A673 (cell line): ENCODE measurements around the gene TRIM37. TPM values are rescaled to one million over a fixed set of nuclear protein-coding genes. Genes with fewer than 3 reads are reported as not detected.

Experiments
- BruUV-seq: library from RNA; stranded (reverse); fragments of 400-500 nt; replicated peaks from 2 replicates; lab custom pipeline; 2021; lab: Mats Ljungman, UMichigan
- CTCF ChIA-PET: fragments of 300-600 bp; sonication (Branson Sonifier 250); formaldehyde crosslinking; loops from one replicate; lab custom pipeline; 2022; ENCODE audit warnings: antibody characterized with exemption; lab: Charles Lee
- POLR2A ChIA-PET: fragments of 300-600 bp; sonication (Branson Sonifier 250); formaldehyde crosslinking; loops from one replicate; lab custom pipeline; 2022; ENCODE audit warnings: antibody characterized with exemption; ENCODE audit not compliant: low non-redundant PET; lab: Charles Lee
- DNase-seq: peaks from one replicate; pipeline ENCODE4 v3.0.0-alpha.2; 2015; ENCODE audit warnings: low spot score
- H3K27ac ChIP-seq: fragments of 200-600 bp; sonication (generic); 2 replicates; pipeline ENCODE4 v1.5.1; 2016; ENCODE audit warnings: mixed run types, low read depth, mild to moderate bottlenecking, mixed read lengths, antibody characterized with exemption, low read length; ENCODE audit not compliant: poor library complexity, severe bottlenecking
- H3K27me3 ChIP-seq: fragments of 200-600 bp; sonication (generic); replicated peaks from 2 replicates; pipeline ENCODE4 v1.6.1; 2017; ENCODE audit warnings: mixed run types, low read depth, mild to moderate bottlenecking, mixed read lengths, antibody characterized with exemption, low read length; ENCODE audit not compliant: insufficient read depth, poor library complexity
- H3K36me3 ChIP-seq: fragments of 200-600 bp; sonication (generic); 2 replicates; pipeline ENCODE4 v1.6.1; 2016; ENCODE audit warnings: mixed run types, mild to moderate bottlenecking, mixed read lengths, antibody characterized with exemption, low read length; ENCODE audit not compliant: insufficient read depth, poor library complexity, severe bottlenecking
- H3K4me1 ChIP-seq: fragments of 200-600 bp; sonication (generic); 2 replicates; pipeline ENCODE4 v1.6.1; 2017; ENCODE audit warnings: mixed run types, mild to moderate bottlenecking, mixed read lengths, antibody characterized with exemption, low read length; ENCODE audit not compliant: insufficient read depth, poor library complexity, severe bottlenecking
- H3K4me3 ChIP-seq: fragments of 200-600 bp; sonication (generic); 2 replicates; pipeline ENCODE4 v1.5.1; 2016; ENCODE audit warnings: low read depth, mixed run types, mild to moderate bottlenecking, mixed read lengths, low read length; ENCODE audit not compliant: poor library complexity, severe bottlenecking
- H3K9me3 ChIP-seq: fragments of 200-600 bp; sonication (generic); 2 replicates; pipeline ENCODE4 v1.6.1; 2016; ENCODE audit warnings: mixed run types, low read depth, mild to moderate bottlenecking, mixed read lengths, antibody characterized with exemption, low read length; ENCODE audit not compliant: poor library complexity, severe bottlenecking
- CTCF ChIP-seq: fragments of 300-800, 200-600 bp; sonication (generic); conservative IDR thresholded peaks from 2 replicates; pipeline ENCODE4 v1.5.1; 2017; ENCODE audit warnings: low read depth, mild to moderate bottlenecking, antibody characterized with exemption, low read length, moderate library complexity, mixed read lengths
- EZH2 ChIP-seq: fragments of 200-600 bp; sonication (generic); IDR thresholded peaks from 2 replicates; pipeline ENCODE4 v1.6.1; 2017; ENCODE audit warnings: borderline replicate concordance, low read depth, mild to moderate bottlenecking, mixed read lengths, antibody characterized with exemption, low read length; ENCODE audit not compliant: poor library complexity, severe bottlenecking
- intact Hi-C: fragments of 100-400 bp; cut with micrococcal nuclease; formaldehyde crosslinking; loops from one replicate; pipeline ENCODE4 v1.10.0; 2022; ENCODE audit not compliant: unreplicated experiment
- total RNA-seq: library from RNA; stranded (reverse); gene quantifications from 2 replicates; pipeline ENCODE4 v1.2.3, GENCODE V29; 2021

The TRIM37 gene
- total RNA-seq, 1 experiment from 2014 or later: 39.4 TPM

GRCh38 chr17:58970609-58971450, 135.8 kb downstream of the TRIM37 start:
- Histone ChIP-seq H3K4me3 (no peak overlapping the region), H3K4me1 (no peaks in the 10 kb centered on the region), H3K27me3 (no peaks in the 10 kb centered on the region), H3K9me3 (no peaks in the 10 kb centered on the region), H3K27ac (no peak overlapping the region), H3K36me3 (no peaks in the 10 kb centered on the region)
- CTCF ChIA-PET: no interaction called here
- POLR2A ChIA-PET: no interaction called here
- intact Hi-C loops: no loop called here
- DNase-seq: no peak
- TF ChIP-seq EZH2 (no peak), CTCF (no peak)
- BruUV-seq: no TSS peak

- POLR2A ChIA-PET: no interaction called here
- Histone ChIP-seq H3K27me3 (no peaks in the 10 kb centered on the region), H3K4me3 (no peak overlapping the region), H3K4me1 (no peaks in the 10 kb centered on the region), H3K36me3 (no peaks in the 10 kb centered on the region), H3K27ac (no peak overlapping the region), H3K9me3 (no peaks in the 10 kb centered on the region)
- intact Hi-C loops: no loop called here
- CTCF ChIA-PET: no interaction called here
- no TSS peak for BruUV-seq
- DNase-seq: no peak
- TF ChIP-seq CTCF: no peak
- TF ChIP-seq EZH2: no peak
These were observed 137.1 kb downstream of the TRIM37 start for GRCh38 chr17:58969612-58970011.

- BruUV-seq: no TSS peak
- Histone ChIP-seq H3K27me3 (no peaks in the 10 kb centered on the region), H3K4me3 (no peak overlapping the region), H3K27ac (no peak overlapping the region), H3K4me1 (no peaks in the 10 kb centered on the region), H3K9me3 (no peaks in the 10 kb centered on the region), H3K36me3 (no peaks in the 10 kb centered on the region)
- TF ChIP-seq CTCF (no peak), EZH2 (no peak)
- DNase-seq: peak; percentile 12
- ChIA-PET CTCF (no interaction called here), POLR2A (no interaction called here)
- intact Hi-C loops: no loop called here
These were observed 137.5 kb downstream of the TRIM37 start for GRCh38 chr17:58969156-58969555.
